22Rv1 (cell line): Measurements from ENCODE around the gene AP3S1.
"Not testable (repeated sequence)": the region's sequence is repeated elsewhere in the genome, so short reads cannot be mapped to it uniquely, and the experiment has no call there.

ENCODE experiments used
- H3K27ac ChIP-seq: fragments of 450-650 bp; 2 replicates; pipeline ENCODE4 v1.5.1; 2017
- ZFX ChIP-seq: fragments of 450-650 bp; IDR thresholded peaks from 2 replicates; pipeline ENCODE4 v1.6.1; 2017; ENCODE audit warnings: antibody characterized with exemption, borderline replicate concordance
- TF ChIP-seq, protein P1 (sequence below): fragments of 450-650 bp; IDR thresholded peaks from 2 replicates; pipeline ENCODE4 v1.5.1; 2017; ENCODE audit warnings: mild to moderate bottlenecking

Gene AP3S1

DNA sequence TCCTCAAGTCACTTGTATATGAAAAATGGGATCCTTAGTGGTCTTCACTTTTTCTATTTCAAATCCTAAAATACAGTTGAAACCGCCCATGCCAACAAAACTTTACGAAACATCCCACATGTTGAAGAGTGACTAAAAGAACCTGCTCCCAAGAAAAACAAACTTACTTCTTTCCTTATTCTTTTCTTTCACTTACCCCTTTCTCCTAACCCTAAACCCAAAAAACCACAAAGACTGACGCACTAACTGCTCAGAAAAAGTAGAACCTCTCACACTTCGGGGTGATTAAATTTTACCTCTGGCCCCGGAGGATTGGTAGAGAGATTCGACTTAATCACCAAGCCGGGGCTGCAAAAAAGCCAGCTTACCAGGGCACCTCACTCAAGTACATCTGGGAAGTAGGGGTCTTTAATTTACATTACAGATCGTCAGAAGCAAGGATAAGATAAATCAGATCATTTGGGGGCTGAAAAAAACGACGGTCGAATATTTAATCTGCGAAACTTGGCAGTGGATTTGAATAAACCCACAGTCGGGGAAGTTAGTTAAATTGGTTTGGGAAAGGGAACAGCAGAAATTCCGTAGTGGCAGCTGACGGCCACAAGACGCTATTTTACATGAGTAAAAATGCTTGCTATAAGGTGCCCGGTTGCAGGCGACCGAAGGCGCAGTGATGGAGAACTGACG is 26.6 kb upstream of the AP3S1 start:
- TF ChIP-seq, protein P1, sequence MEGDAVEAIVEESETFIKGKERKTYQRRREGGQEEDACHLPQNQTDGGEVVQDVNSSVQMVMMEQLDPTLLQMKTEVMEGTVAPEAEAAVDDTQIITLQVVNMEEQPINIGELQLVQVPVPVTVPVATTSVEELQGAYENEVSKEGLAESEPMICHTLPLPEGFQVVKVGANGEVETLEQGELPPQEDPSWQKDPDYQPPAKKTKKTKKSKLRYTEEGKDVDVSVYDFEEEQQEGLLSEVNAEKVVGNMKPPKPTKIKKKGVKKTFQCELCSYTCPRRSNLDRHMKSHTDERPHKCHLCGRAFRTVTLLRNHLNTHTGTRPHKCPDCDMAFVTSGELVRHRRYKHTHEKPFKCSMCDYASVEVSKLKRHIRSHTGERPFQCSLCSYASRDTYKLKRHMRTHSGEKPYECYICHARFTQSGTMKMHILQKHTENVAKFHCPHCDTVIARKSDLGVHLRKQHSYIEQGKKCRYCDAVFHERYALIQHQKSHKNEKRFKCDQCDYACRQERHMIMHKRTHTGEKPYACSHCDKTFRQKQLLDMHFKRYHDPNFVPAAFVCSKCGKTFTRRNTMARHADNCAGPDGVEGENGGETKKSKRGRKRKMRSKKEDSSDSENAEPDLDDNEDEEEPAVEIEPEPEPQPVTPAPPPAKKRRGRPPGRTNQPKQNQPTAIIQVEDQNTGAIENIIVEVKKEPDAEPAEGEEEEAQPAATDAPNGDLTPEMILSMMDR: no peak
- TF ChIP-seq ZFX: no peak
- no peak overlapping the region for H3K27ac ChIP-seq

DNA sequence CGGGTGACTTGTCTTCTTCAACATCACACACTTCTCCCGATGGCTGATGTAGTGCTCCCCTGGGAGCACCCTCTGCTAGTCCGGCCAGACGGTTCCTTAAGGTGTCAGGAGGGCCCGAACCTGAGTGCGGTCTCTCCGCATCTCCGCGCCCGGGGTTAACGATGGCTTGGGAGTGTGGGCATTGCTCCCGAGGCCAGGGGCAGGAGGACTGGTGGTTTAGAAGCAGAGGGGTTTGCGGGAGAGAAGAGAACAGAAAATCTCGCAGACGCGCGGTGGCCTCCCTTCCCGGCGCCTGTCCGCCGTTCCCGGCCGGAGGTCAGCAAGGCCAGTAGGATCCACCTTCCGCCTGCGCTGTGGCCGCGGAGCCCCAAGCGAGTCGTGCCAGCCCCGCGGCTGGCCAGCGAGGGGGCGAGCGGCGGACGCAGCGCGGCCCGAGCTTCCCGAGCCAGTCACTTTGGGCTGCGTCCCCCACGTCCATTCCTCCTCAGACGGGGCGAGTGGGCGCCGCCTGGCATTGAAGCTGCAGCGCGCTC is 26.0 kb upstream of the AP3S1 start:
- no peak for TF ChIP-seq ZFX
- TF ChIP-seq, protein P1: no peak
- no peak overlapping the region for H3K27ac ChIP-seq

DNA sequence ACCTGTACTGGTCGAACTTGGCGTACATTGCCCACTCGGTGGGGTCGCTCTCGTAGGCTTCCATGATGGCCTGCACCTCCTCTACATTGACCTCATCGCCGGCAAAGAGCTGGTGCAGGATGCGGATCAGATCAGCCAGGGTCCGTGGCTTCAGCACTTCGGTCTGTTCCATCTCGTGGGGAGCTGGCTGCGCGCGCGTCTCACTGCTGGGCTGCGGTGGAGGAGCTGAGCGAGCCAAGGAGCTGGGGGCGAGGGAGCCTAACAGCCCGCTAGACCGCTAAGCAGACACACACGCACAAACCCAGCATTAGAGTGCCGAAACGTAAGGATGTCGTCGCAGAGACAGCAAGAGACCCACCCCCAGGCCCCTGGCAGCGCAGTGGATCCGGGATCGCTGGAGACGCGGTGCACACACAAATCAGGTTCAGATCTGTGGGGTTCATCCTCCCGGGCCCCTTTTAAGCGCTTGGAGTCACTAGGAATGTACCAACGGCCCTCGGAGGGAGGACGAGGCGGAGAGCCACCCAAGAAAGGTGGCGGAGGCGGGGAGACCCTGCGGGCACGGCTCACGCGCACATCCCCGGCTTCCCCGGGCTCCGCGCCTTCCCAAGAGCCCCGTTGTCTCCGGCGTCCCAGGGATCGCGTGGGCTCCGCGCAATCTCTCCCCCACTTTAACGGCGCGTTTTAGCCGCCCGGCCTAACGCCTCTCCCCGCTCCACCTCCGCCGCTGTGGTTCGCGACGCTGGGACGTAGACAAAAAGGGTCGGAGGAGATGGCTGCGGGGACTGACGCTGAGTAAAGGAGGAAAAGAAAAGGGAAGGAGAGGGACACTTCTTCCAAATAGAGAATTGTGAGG is 25.3 kb upstream of the AP3S1 start, which contains the start of gene CDO1:
TSS of gene CDO1 (minus strand) at position 434 of the 856 bp plus-strand sequence. CDS start at position 172, 262 bp downstream.
- H3K27ac ChIP-seq: no peak within 1 kb of the TSS
- no peak for TF ChIP-seq ZFX
- TF ChIP-seq, protein P1: no peak

DNA sequence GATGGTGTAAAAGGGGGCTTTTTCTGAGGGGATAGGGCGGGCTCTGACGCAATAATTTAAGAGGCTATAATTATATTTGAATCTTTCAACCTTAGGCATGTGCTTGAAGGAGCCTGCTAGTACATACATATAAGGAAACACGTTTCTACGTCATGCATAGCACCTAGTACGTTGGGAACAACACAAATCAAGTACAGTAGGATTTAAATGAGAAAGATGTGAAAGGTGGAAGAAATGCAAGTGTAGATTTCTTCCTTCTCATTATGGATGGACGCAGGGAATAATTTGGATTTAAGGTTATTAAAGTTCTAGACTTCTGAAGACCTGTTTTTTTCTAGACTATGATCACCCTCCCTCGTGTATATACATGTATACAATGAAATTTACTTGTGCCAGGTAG is 24.3 kb upstream of the AP3S1 start:
- H3K27ac ChIP-seq: no peak overlapping the region
- TF ChIP-seq ZFX: no peak
- TF ChIP-seq, protein P1: no peak

DNA sequence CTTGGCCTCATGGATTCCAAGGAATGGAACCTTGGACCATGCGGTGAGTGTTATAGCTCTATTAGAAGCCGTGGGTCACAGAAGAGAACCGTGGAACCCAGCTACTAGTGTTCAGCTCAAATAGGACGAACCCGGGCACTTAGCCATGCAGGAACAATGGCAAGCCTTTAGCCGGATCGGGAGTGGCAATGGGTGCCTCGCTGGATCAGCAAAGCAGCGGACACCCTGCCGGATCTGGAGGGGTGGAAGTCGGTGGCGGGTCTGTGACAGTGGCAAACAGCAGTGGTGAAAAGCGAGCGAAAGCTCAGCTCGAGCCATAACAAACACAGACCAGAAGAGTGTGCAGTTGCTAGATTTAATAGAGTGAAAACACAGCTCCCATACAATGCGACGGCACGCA is 22.9 kb upstream of the AP3S1 start:
- TF ChIP-seq, protein P1: no peak
- TF ChIP-seq ZFX: no peak
- H3K27ac ChIP-seq: no peak overlapping the region

DNA sequence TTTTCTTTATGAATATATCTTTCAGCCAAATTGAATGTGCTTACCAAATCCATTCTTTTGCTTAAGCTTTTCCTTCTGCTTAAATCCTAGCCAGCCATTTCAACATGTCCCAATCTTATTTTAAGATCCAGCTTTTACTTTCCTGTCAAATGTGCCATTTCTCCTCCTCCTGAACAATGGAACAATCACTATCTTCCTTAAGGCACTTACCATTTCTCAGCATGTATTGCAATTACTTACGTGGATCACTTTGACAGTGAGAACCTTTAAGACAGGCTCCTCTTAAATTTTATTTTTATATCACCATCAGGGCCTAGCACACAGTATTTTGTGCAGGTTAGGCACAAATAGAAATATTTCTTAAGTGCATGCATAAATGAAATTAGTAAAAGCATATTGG is 20.9 kb upstream of the AP3S1 start:
- H3K27ac ChIP-seq: no peak overlapping the region
- TF ChIP-seq, protein P1: no peak
- TF ChIP-seq ZFX: no peak

DNA sequence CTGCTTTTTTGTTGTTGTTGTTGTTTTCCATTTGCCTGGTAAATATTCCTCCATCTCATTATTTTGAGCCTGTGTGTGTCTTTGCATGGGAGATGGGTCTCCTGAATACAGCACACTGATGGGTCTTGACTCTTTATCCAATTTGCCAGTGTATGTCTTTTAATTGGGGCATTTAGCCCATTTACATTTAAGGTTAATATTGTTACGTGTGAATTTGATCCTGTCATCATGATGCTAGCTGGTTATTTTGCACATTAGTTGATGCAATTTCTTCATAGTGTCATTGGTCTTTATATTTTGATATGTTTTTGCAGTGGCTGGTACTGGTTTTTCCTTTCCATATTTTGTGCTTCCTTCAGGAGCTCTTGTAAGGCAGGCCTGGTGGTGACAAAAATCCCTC is 16.8 kb upstream of the AP3S1 start:
- H3K27ac ChIP-seq: not testable (repeated sequence)
